K562 (cell line): Measurements from ENCODE around the gene SPDEF. TPM values are rescaled to one million over a fixed set of nuclear protein-coding genes. Genes with fewer than 3 reads are reported as not detected.
A peak's percentile ranks its signal among the peaks of the same experiment; 100 is the strongest.

Experiments
- BMI1 ChIP-seq: fragments of 150-350 bp; IDR thresholded peaks from 2 replicates; pipeline ENCODE4 v1.6.1; 2014; ENCODE audit warnings: low read length
- CC2D1A ChIP-seq: fragments of 450-650 bp; IDR thresholded peaks from 2 replicates; pipeline ENCODE4 v1.6.1; 2017; ENCODE audit warnings: mild to moderate bottlenecking
- CXXC5 ChIP-seq: fragments of 250-450 bp; sonication (Bioruptor Pico); IDR thresholded peaks from 2 replicates; pipeline ENCODE4 v1.8.0; 2022; ENCODE audit warnings: inconsistent platforms, mild to moderate bottlenecking, moderate library complexity
- FOXA3 ChIP-seq, 2 experiments: fragments of 450-650 bp in 1 of 2; sonication (generic) in 1 of 2; formaldehyde crosslinking; IDR thresholded peaks in 1 of 2; conservative IDR thresholded peaks in 1 of 2; 2 replicates each; pipeline versions ENCODE4 v1.4.0 to v1.8.0; 2020 to 2022; ENCODE audit warnings: mild to moderate bottlenecking in 2 of 2, missing genetic modification reagents in 1 of 2
- KHSRP ChIP-seq: fragments of 450-650 bp; IDR thresholded peaks from 2 replicates; pipeline ENCODE4 v1.6.1; 2017
- L3MBTL2 ChIP-seq: fragments of 450-650 bp; IDR thresholded peaks from 2 replicates; pipeline ENCODE4 v1.6.1; 2016; ENCODE audit warnings: mild to moderate bottlenecking, moderate library complexity
- NR2C1 ChIP-seq, 2 experiments: fragments of 450-650 bp; IDR thresholded peaks; 2 replicates each; pipeline ENCODE4 v1.6.1; 2017; ENCODE audit warnings: mild to moderate bottlenecking in 2 of 2, antibody characterized with exemption in 1 of 2, inconsistent platforms in 1 of 2, missing compliant biosample characterization in 1 of 2, missing genetic modification characterization in 1 of 2
- PTTG1 ChIP-seq: fragments of 450-650 bp; IDR thresholded peaks from 2 replicates; pipeline ENCODE4 v1.6.1; 2016; ENCODE audit warnings: low read depth, mild to moderate bottlenecking, missing genetic modification characterization, missing compliant biosample characterization
- SIRT6 ChIP-seq: IDR thresholded peaks from one replicate; pipeline ENCODE4 v1.6.1; 2012; ENCODE audit warnings: low read depth, mild to moderate bottlenecking, control low read depth, inconsistent platforms, low read length, moderate library complexity
- SMARCE1 ChIP-seq: fragments of 450-650 bp; IDR thresholded peaks from 2 replicates; pipeline ENCODE4 v1.7.1; 2016; ENCODE audit warnings: mild to moderate bottlenecking
- STAG1 ChIP-seq: sonication (generic); formaldehyde crosslinking; IDR thresholded peaks from 2 replicates; pipeline ENCODE4 v1.5.0; 2020; ENCODE audit warnings: missing genetic modification reagents, borderline replicate concordance
- TEAD4 ChIP-seq, 2 experiments: sonication (generic) in 1 of 2; formaldehyde crosslinking in 1 of 2; IDR thresholded peaks; 2 replicates each; pipeline versions ENCODE4 v1.6.1 to v1.8.0; 2012 to 2022; ENCODE audit warnings: borderline replicate concordance in 1 of 2, inconsistent platforms in 1 of 2, low read length in 1 of 2, mild to moderate bottlenecking in 1 of 2, missing genetic modification reagents in 1 of 2
- TFAM ChIP-seq: fragments of 250-450 bp; sonication (Bioruptor Pico); conservative IDR thresholded peaks from 2 replicates; pipeline ENCODE4 v1.5.0; 2021; ENCODE audit warnings: mild to moderate bottlenecking, moderate library complexity
- U2AF2 ChIP-seq: fragments of 200-400 bp; formaldehyde crosslinking; optimal IDR thresholded peaks from 2 replicates; pipeline ENCODE3; 2017; ENCODE audit warnings: low read depth, mild to moderate bottlenecking, low read length
- ZNF24 ChIP-seq: fragments of 450-650 bp; IDR thresholded peaks from 2 replicates; pipeline ENCODE4 v1.6.1; 2016
- ZNF778 ChIP-seq: fragments of 450-650 bp; formaldehyde crosslinking; IDR thresholded peaks from 2 replicates; pipeline ENCODE4 v1.4.0; 2020; ENCODE audit warnings: mild to moderate bottlenecking, moderate library complexity
- ZNF830 ChIP-seq: fragments of 250-450 bp; sonication (Bioruptor Pico); IDR thresholded peaks from 2 replicates; pipeline ENCODE4 v1.5.0; 2021; ENCODE audit warnings: mild to moderate bottlenecking
- polyA plus RNA-seq, 8 experiments: library from polyadenylated mRNA; depleted of rRNA in 4 of 8; stranded (reverse) in 5 of 8; unstranded in 3 of 8; fragments of >200 nt; fragmentation: Nextera tagmentation in 2 of 8; fragmentation: Illumina TruSeq in 1 of 8; extraction: Ambion mirVana in 2 of 8; extraction: Trizol in 1 of 8; gene quantifications; 2 replicates each; pipeline versions ENCODE4 v1.2.1 to v1.2.3, GENCODE V29; 2011 to 2014; ENCODE audit warnings: inconsistent platforms in 1 of 8, missing spikeins in 1 of 8
- total RNA-seq, 7 experiments: library from RNA; depleted of rRNA in 6 of 7; stranded (reverse); fragments of >200 nt in 6 of 7; fragmentation: Illumina TruSeq in 2 of 7; extraction: Trizol in 2 of 7; gene quantifications; 2 replicates each; pipeline versions ENCODE4 v1.2.1 to v1.2.3, GENCODE V29; 2011 to 2021; ENCODE audit warnings: low replicate concordance in 1 of 7
- TF ChIP-seq, protein P1 (sequence below): fragments of 450-650 bp; IDR thresholded peaks from 2 replicates; pipeline ENCODE4 v1.6.1; 2018; ENCODE audit warnings: mild to moderate bottlenecking, low read depth; ENCODE audit not compliant: partially characterized antibody
- TF ChIP-seq, protein P2 (sequence below): fragments of 450-650 bp; formaldehyde crosslinking; IDR thresholded peaks from 2 replicates; pipeline ENCODE4 v1.4.0; 2020; ENCODE audit warnings: mild to moderate bottlenecking, moderate library complexity
- TF ChIP-seq, protein P3 (sequence below), 2 experiments: fragments of 450-650 bp in 1 of 2; sonication (generic) in 1 of 2; formaldehyde crosslinking; conservative IDR thresholded peaks; 2 replicates each; pipeline versions ENCODE4 v1.4.0 to v1.8.1; 2020 to 2022; ENCODE audit warnings: mild to moderate bottlenecking in 1 of 2, missing genetic modification reagents in 1 of 2
- TF ChIP-seq, protein P4 (sequence below): fragments of 150-350 bp; conservative IDR thresholded peaks from 2 replicates; pipeline ENCODE4 v1.6.1; 2014; ENCODE audit warnings: low read length
- TF ChIP-seq, protein P5 (sequence below), 2 experiments: fragments of 450-650 bp; IDR thresholded peaks; 2 replicates each; pipeline ENCODE4 v1.6.1; 2016

SPDEF gene
- total and polyA plus RNA-seq, 9 of the 15 experiments (the other 6 are each of a cell fraction or from before 2014, with no cell fraction given): 0.04 to 0.12 (median 0.11) TPM; not detected in 5

DNA sequence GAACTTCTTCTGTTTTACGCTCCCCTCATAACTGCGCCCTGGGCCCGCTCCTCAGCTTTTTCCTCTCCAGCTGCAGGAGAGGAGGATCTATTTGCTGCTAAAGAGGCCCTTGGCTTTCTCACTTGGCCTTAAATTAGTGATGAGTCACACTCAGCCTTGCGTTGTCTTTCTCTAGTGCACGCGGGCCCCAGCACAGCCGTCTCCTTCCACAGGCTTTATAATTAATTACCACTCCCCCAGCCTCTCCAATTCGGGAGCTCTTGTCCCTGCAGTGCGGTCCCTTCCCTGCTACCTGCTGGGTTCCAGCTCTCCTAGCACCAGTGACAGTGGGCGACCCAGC, 65.1 kb downstream of the SPDEF start (continued):
- TF ChIP-seq FOXA3 (CRISPR knock-in tag; conservative IDR thresholded peaks at IDR 0.05 in 1 of 2, IDR thresholded peaks at IDR 0.05 in 1 of 2) (peak in 1 of 2 experiments; percentile 37; a peak in 1 of 4 replicates), ZNF24 (no peak), SMARCE1 (peak; percentile 51; the same call in 1 of the 2 replicates), L3MBTL2 (peak; percentile 97), ZNF778 (CRISPR knock-in tag) (no peak), STAG1 (CRISPR knock-in tag) (no peak), KHSRP (no peak), U2AF2 (no peak), CXXC5 (CRISPR knock-in tag) (peak; percentile 55; the same call in 1 of the 2 replicates), ZNF830 (CRISPR knock-in tag) (no peak), TEAD4 (IDR thresholded peaks at IDR 0.05; ENCODE audit: low read length) (no peak), TEAD4 (CRISPR knock-in tag; IDR thresholded peaks at IDR 0.05; ENCODE audit: borderline replicate concordance) (no peak), CC2D1A (no peak), BMI1 (no peak), PTTG1 (tag) (no peak), NR2C1 (IDR thresholded peaks at IDR 0.05) (no peak), NR2C1 (tag; IDR thresholded peaks at IDR 0.05) (no peak), TFAM (CRISPR knock-in tag) (no peak), SIRT6 (no peak)
- TF ChIP-seq, protein P1, sequence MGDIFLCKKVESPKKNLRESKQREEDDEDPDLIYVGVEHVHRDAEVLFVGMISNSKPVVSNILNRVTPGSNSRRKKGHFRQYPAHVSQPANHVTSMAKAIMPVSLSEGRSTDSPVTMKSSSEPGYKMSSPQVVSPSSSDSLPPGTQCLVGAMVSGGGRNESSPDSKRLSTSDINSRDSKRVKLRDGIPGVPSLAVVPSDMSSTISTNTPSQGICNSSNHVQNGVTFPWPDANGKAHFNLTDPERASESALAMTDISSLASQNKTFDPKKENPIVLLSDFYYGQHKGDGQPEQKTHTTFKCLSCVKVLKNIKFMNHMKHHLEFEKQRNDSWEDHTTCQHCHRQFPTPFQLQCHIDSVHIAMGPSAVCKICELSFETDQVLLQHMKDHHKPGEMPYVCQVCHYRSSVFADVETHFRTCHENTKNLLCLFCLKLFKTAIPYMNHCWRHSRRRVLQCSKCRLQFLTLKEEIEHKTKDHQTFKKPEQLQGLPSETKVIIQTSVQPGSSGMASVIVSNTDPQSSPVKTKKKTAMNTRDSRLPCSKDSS: no peak
- TF ChIP-seq, protein P2, sequence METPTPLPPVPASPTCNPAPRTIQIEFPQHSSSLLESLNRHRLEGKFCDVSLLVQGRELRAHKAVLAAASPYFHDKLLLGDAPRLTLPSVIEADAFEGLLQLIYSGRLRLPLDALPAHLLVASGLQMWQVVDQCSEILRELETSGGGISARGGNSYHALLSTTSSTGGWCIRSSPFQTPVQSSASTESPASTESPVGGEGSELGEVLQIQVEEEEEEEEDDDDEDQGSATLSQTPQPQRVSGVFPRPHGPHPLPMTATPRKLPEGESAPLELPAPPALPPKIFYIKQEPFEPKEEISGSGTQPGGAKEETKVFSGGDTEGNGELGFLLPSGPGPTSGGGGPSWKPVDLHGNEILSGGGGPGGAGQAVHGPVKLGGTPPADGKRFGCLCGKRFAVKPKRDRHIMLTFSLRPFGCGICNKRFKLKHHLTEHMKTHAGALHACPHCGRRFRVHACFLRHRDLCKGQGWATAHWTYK (CRISPR knock-in tag): 0 out of 2 replicates have a peak, but pooled peaks have one; percentile 26
- TF ChIP-seq, protein P3, sequence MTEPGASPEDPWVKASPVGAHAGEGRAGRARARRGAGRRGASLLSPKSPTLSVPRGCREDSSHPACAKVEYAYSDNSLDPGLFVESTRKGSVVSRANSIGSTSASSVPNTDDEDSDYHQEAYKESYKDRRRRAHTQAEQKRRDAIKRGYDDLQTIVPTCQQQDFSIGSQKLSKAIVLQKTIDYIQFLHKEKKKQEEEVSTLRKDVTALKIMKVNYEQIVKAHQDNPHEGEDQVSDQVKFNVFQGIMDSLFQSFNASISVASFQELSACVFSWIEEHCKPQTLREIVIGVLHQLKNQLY (CRISPR knock-in tag; conservative IDR thresholded peaks at IDR 0.05): no peak
- TF ChIP-seq, protein P4, sequence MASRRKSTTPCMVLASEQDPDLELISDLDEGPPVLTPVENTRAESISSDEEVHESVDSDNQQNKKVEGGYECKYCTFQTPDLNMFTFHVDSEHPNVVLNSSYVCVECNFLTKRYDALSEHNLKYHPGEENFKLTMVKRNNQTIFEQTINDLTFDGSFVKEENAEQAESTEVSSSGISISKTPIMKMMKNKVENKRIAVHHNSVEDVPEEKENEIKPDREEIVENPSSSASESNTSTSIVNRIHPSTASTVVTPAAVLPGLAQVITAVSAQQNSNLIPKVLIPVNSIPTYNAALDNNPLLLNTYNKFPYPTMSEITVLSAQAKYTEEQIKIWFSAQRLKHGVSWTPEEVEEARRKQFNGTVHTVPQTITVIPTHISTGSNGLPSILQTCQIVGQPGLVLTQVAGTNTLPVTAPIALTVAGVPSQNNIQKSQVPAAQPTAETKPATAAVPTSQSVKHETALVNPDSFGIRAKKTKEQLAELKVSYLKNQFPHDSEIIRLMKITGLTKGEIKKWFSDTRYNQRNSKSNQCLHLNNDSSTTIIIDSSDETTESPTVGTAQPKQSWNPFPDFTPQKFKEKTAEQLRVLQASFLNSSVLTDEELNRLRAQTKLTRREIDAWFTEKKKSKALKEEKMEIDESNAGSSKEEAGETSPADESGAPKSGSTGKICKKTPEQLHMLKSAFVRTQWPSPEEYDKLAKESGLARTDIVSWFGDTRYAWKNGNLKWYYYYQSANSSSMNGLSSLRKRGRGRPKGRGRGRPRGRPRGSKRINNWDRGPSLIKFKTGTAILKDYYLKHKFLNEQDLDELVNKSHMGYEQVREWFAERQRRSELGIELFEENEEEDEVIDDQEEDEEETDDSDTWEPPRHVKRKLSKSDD: no peak
- TF ChIP-seq, protein P5, sequence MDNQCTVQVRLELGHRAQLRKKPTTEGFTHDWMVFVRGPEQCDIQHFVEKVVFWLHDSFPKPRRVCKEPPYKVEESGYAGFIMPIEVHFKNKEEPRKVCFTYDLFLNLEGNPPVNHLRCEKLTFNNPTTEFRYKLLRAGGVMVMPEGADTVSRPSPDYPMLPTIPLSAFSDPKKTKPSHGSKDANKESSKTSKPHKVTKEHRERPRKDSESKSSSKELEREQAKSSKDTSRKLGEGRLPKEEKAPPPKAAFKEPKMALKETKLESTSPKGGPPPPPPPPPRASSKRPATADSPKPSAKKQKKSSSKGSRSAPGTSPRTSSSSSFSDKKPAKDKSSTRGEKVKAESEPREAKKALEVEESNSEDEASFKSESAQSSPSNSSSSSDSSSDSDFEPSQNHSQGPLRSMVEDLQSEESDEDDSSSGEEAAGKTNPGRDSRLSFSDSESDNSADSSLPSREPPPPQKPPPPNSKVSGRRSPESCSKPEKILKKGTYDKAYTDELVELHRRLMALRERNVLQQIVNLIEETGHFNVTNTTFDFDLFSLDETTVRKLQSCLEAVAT (IDR thresholded peaks at IDR 0.05): no peak
